CD4-positive, alpha-beta T cell (primary cell): ENCODE data around the gene GALNT12. TPM values are rescaled to one million over a fixed set of nuclear protein-coding genes. Genes with fewer than 3 reads are reported as not detected.

Source experiments
- ATAC-seq: fragments of 200-7000 bp; cut with Tn5 transposase; one replicate; pipeline ENCODE4 v1.10.0; 2022; ENCODE audit warnings: mild to moderate bottlenecking; ENCODE audit not compliant: poor library complexity
- CTCF ChIA-PET: fragments of 350-600 bp; sonication (Branson Sonifier 250); formaldehyde crosslinking; loops from one replicate; lab custom pipeline; 2021; ENCODE audit warnings: antibody characterized with exemption, inconsistent platforms; lab: Charles Lee
- POLR2A ChIA-PET: fragments of 350-600 bp; sonication (Branson Sonifier 250); formaldehyde crosslinking; loops from one replicate; lab custom pipeline; 2021; ENCODE audit warnings: antibody characterized with exemption, inconsistent platforms; lab: Charles Lee
- DNase-seq, 14 experiments: peaks; one replicate each; pipeline ENCODE4 v3.0.0-alpha.2; 2013 to 2020; ENCODE audit warnings: mixed read lengths in 2 of 14
- H3K27ac ChIP-seq, 2 donors: one replicate each; pipeline versions ENCODE4 v1.5.1 to v1.7.0; 2013; ENCODE audit warnings: low read length in 2 of 2, low read depth in 1 of 2, mild to moderate bottlenecking in 1 of 2
- H3K27me3 ChIP-seq, 2 experiments: 1 replicate in 1 of 2; 2 replicates in 1 of 2; pipeline versions ENCODE4 v1.6.1 to v1.7.0; 2013; ENCODE audit warnings: low read length in 2 of 2, control low read depth in 1 of 2, mild to moderate bottlenecking in 1 of 2, moderate library complexity in 1 of 2; ENCODE audit not compliant: insufficient read depth in 2 of 2, control insufficient read depth in 1 of 2
- H3K36me3 ChIP-seq: one replicate; pipeline ENCODE4 v1.6.1; 2013; ENCODE audit warnings: low read length, control low read depth; ENCODE audit not compliant: insufficient read depth
- H3K4me1 ChIP-seq: one replicate; pipeline ENCODE4 v1.6.1; 2013; ENCODE audit warnings: low read length, control low read depth; ENCODE audit not compliant: insufficient read depth
- H3K4me3 ChIP-seq: one replicate; pipeline ENCODE4 v1.5.1; 2013; ENCODE audit warnings: mild to moderate bottlenecking, low read length, moderate library complexity
- H3K9me3 ChIP-seq, 2 experiments: 1 replicate in 1 of 2; 2 replicates in 1 of 2; pipeline versions ENCODE4 v1.6.1 to v1.7.0; 2013; ENCODE audit warnings: low read length in 2 of 2, mild to moderate bottlenecking in 2 of 2, control low read depth in 1 of 2, moderate library complexity in 1 of 2; ENCODE audit not compliant: control insufficient read depth in 1 of 2, insufficient read depth in 1 of 2
- H3K27ac Mint-ChIP-seq: one replicate; pipeline ENCODE4 v1.8.0; 2020; ENCODE audit warnings: mixed read lengths
- H3K27me3 Mint-ChIP-seq: one replicate; pipeline ENCODE4 v1.8.0; 2021; ENCODE audit warnings: mixed read lengths
- H3K36me3 Mint-ChIP-seq: one replicate; pipeline ENCODE4 v1.8.0; 2021; ENCODE audit warnings: low read depth, mixed read lengths
- H3K4me1 Mint-ChIP-seq: one replicate; pipeline ENCODE4 v1.8.0; 2021; ENCODE audit warnings: low read depth, mixed read lengths
- H3K4me3 Mint-ChIP-seq: one replicate; pipeline ENCODE4 v1.8.0; 2020; ENCODE audit warnings: mild to moderate bottlenecking, mixed read lengths
- H3K9me3 Mint-ChIP-seq: one replicate; pipeline ENCODE4 v1.8.0; 2020; ENCODE audit warnings: mixed read lengths
- CTCF ChIP-seq: fragments of 200-600 bp; IDR thresholded peaks from one replicate; pipeline ENCODE4 v1.8.0; 2022; ENCODE audit warnings: antibody characterized with exemption, mild to moderate bottlenecking
- intact Hi-C, 2 experiments: fragments of 100-400 bp; cut with DNase I in 1 of 2; cut with micrococcal nuclease in 1 of 2; formaldehyde crosslinking; loops; one replicate each; pipeline versions ENCODE4 v1.15.1 to v1.9.0; 2023 to 2025; cut with DNase I, micrococcal nuclease
- total RNA-seq, 174 experiments: library from RNA in 2 of 174; stranded (reverse) in 2 of 174; gene quantifications; one replicate each; pipeline ENCODE4 v1.2.3 and lab custom pipeline; 2021 to 2026

Gene GALNT12
- total RNA-seq, 2 experiments from 2014 or later, result 8.7 to 11.5 TPM

GRCh38 chr9:98838868-98839565 is 31.5 kb downstream of the GALNT12 start:
- Histone ChIP-seq H3K9me3 (no peaks in the 10 kb centered on the region), H3K36me3 (peaks cover 7% of the 10 kb centered on the region), H3K27me3 (no peaks in the 10 kb centered on the region), H3K4me1 (no peaks in the 10 kb centered on the region), H3K27ac (no peak overlapping the region), H3K4me3 (no peak overlapping the region)
- intact Hi-C loops, result no loop called here
- Mint-ChIP-seq H3K27ac (no peak overlapping the region), H3K27me3 (no peaks in the 10 kb centered on the region), H3K36me3 (peaks cover 61% of the 10 kb centered on the region), H3K4me3 (no peak overlapping the region), H3K4me1 (no peaks in the 10 kb centered on the region), H3K9me3 (no peaks in the 10 kb centered on the region)
- no peak for DNase-seq
- TF ChIP-seq CTCF, result no peak
- ChIA-PET CTCF (interaction anchor here (1.4 kb wide), 1 partner anchor 9 kb away, joined by 4 read pairs; no protein-coding TSS in a partner anchor), POLR2A (no interaction called here)
- ATAC-seq, result no peak

GRCh38 chr9:98839724-98840123 is 32.3 kb downstream of the GALNT12 start:
- peaks cover 67% of the 10 kb centered on the region for H3K36me3 Mint-ChIP-seq
- no peak for TF ChIP-seq CTCF

GRCh38 chr9:98842510-98842909 is 35.0 kb downstream of the GALNT12 start:
- H3K4me3 ChIP-seq, result no peak overlapping the region
- TF ChIP-seq CTCF, result no peak
- DNase-seq (no peak), ATAC-seq (no peak)
- Mint-ChIP-seq H3K36me3 (peaks cover 56% of the 10 kb centered on the region), H3K9me3 (no peaks in the 10 kb centered on the region), H3K4me3 (no peak overlapping the region), H3K4me1 (no peaks in the 10 kb centered on the region), H3K27me3 (no peaks in the 10 kb centered on the region), H3K27ac (no peak overlapping the region)
- H3K4me1 ChIP-seq, result no peaks in the 10 kb centered on the region
- H3K27ac ChIP-seq, result no peak overlapping the region
- ChIA-PET CTCF (no interaction called here), POLR2A (no interaction called here)
- H3K9me3 ChIP-seq, result no peaks in the 10 kb centered on the region
- H3K27me3 ChIP-seq, result no peaks in the 10 kb centered on the region
- intact Hi-C loops, result no loop called here
- H3K36me3 ChIP-seq, result peaks cover 17% of the 10 kb centered on the region

More at GRCh38 chr9:98839724-98840123, 32.3 kb downstream of the GALNT12 start:
- H3K27ac Mint-ChIP-seq, result no peak overlapping the region
- no peak for DNase-seq
- Histone ChIP-seq H3K27ac (no peak overlapping the region), H3K9me3 (no peaks in the 10 kb centered on the region), H3K4me1 (no peaks in the 10 kb centered on the region), H3K4me3 (no peak overlapping the region), H3K27me3 (no peaks in the 10 kb centered on the region), H3K36me3 (peaks cover 9% of the 10 kb centered on the region)
- CTCF ChIA-PET, result no interaction called here
- no peak overlapping the region for H3K4me3 Mint-ChIP-seq
- H3K4me1 Mint-ChIP-seq, result no peaks in the 10 kb centered on the region
- H3K9me3 Mint-ChIP-seq, result no peaks in the 10 kb centered on the region
- ATAC-seq, result no peak
- intact Hi-C loops, result no loop called here
- no peaks in the 10 kb centered on the region for H3K27me3 Mint-ChIP-seq
- POLR2A ChIA-PET, result no interaction called here
